Mononuclear cell (primary cell): ENCODE measurements around the gene PHB1. TPM values are rescaled to one million over a fixed set of nuclear protein-coding genes. Genes with fewer than 3 reads are reported as not detected.

Experiments
- H3K27me3 ChIP-seq: 2 replicates; pipeline ENCODE4 v1.6.0; 2011; ENCODE audit warnings: low read length, control low read depth; ENCODE audit not compliant: insufficient read depth
- H3K4me1 ChIP-seq: 2 replicates; pipeline ENCODE4 v1.5.1; 2011; ENCODE audit warnings: mild to moderate bottlenecking, low read length, control low read depth; ENCODE audit not compliant: insufficient read depth
- H3K4me3 ChIP-seq: 2 replicates; pipeline ENCODE4 v1.5.1; 2011; ENCODE audit warnings: mild to moderate bottlenecking, low read length, moderate library complexity
- H3K9me3 ChIP-seq: 2 replicates; pipeline ENCODE4 v1.5.1; 2011; ENCODE audit warnings: low read depth, mild to moderate bottlenecking, control low read depth, low read length
- total RNA-seq: library from RNA; depleted of rRNA; stranded (reverse); fragments of >200 nt; gene quantifications from one replicate; pipeline ENCODE4 v1.2.3, GENCODE V29; 2012

PHB1 gene
- total RNA-seq, 1 donor, result 28.7 TPM

GRCh38 chr17:49445591-49445990 is 30.9 kb upstream of the PHB1 start:
- no peaks in the 10 kb centered on the region for H3K27me3 ChIP-seq
- H3K4me1 ChIP-seq, result peaks cover 5% of the 10 kb centered on the region
- H3K9me3 ChIP-seq, result no peaks in the 10 kb centered on the region
- no peak overlapping the region for H3K4me3 ChIP-seq

- Histone ChIP-seq H3K27me3 (peaks cover 3% of the 10 kb centered on the region), H3K4me3 (no peak overlapping the region)
These were observed 29.7 kb upstream of the PHB1 start for GRCh38 chr17:49444384-49444783.

GRCh38 chr17:49443862-49444261 is 29.2 kb upstream of the PHB1 start:
- no peak overlapping the region for H3K4me3 ChIP-seq
- H3K27me3 ChIP-seq, result peaks cover 6% of the 10 kb centered on the region
- no peaks in the 10 kb centered on the region for H3K9me3 ChIP-seq
- H3K4me1 ChIP-seq, result peaks cover 8% of the 10 kb centered on the region

More at GRCh38 chr17:49444384-49444783, 29.7 kb upstream of the PHB1 start:
- Histone ChIP-seq H3K4me1 (peaks cover 2% of the 10 kb centered on the region), H3K9me3 (no peaks in the 10 kb centered on the region)

GRCh38 chr17:49442041-49442440 is 27.4 kb upstream of the PHB1 start:
- Histone ChIP-seq H3K4me3 (no peak overlapping the region), H3K9me3 (no peaks in the 10 kb centered on the region), H3K4me1 (peaks cover 8% of the 10 kb centered on the region), H3K27me3 (peaks cover 6% of the 10 kb centered on the region)

GRCh38 chr17:49441578-49441977 is 26.9 kb upstream of the PHB1 start:
- peaks cover 6% of the 10 kb centered on the region for H3K27me3 ChIP-seq
- H3K4me3 ChIP-seq, result no peak overlapping the region
- peaks cover 8% of the 10 kb centered on the region for H3K4me1 ChIP-seq
- no peaks in the 10 kb centered on the region for H3K9me3 ChIP-seq

- H3K4me3 ChIP-seq, result no peak overlapping the region
- peaks cover 6% of the 10 kb centered on the region for H3K27me3 ChIP-seq
- no peaks in the 10 kb centered on the region for H3K9me3 ChIP-seq
- peaks cover 8% of the 10 kb centered on the region for H3K4me1 ChIP-seq
These were observed 25.9 kb upstream of the PHB1 start for GRCh38 chr17:49440581-49440980.

- Histone ChIP-seq H3K27me3 (peaks cover 6% of the 10 kb centered on the region), H3K4me1 (peaks cover 8% of the 10 kb centered on the region), H3K9me3 (no peaks in the 10 kb centered on the region), H3K4me3 (no peak overlapping the region)
These were observed 25.2 kb upstream of the PHB1 start for GRCh38 chr17:49439673-49440571.

- peaks cover 8% of the 10 kb centered on the region for H3K4me1 ChIP-seq
- no peak overlapping the region for H3K4me3 ChIP-seq
- H3K9me3 ChIP-seq, result no peaks in the 10 kb centered on the region
- H3K27me3 ChIP-seq, result peaks cover 6% of the 10 kb centered on the region
These were observed 24.6 kb upstream of the PHB1 start for GRCh38 chr17:49439305-49439672.

GRCh38 chr17:49438436-49439278 is 24.0 kb upstream of the PHB1 start:
- H3K9me3 ChIP-seq, result no peaks in the 10 kb centered on the region
- H3K27me3 ChIP-seq, result peaks cover 6% of the 10 kb centered on the region
- no peak overlapping the region for H3K4me3 ChIP-seq
- H3K4me1 ChIP-seq, result peaks cover 8% of the 10 kb centered on the region

- Histone ChIP-seq H3K27me3 (peaks cover 6% of the 10 kb centered on the region), H3K4me3 (no peak overlapping the region), H3K4me1 (peaks cover 8% of the 10 kb centered on the region), H3K9me3 (no peaks in the 10 kb centered on the region)
These were observed 23.2 kb upstream of the PHB1 start for GRCh38 chr17:49437696-49438435.

- Histone ChIP-seq H3K9me3 (no peaks in the 10 kb centered on the region), H3K4me3 (no peak overlapping the region), H3K4me1 (peaks cover 8% of the 10 kb centered on the region), H3K27me3 (peaks cover 6% of the 10 kb centered on the region)
These were observed 21.5 kb upstream of the PHB1 start for GRCh38 chr17:49436174-49436573.

GRCh38 chr17:49435671-49436029 is 21.0 kb upstream of the PHB1 start:
- Histone ChIP-seq H3K27me3 (peaks cover 6% of the 10 kb centered on the region), H3K4me1 (peaks cover 8% of the 10 kb centered on the region), H3K4me3 (no peak overlapping the region), H3K9me3 (no peaks in the 10 kb centered on the region)

- no peaks in the 10 kb centered on the region for H3K9me3 ChIP-seq
- H3K4me1 ChIP-seq, result peaks cover 8% of the 10 kb centered on the region
- no peak overlapping the region for H3K4me3 ChIP-seq
- H3K27me3 ChIP-seq, result peaks cover 6% of the 10 kb centered on the region
These were observed 20.4 kb upstream of the PHB1 start for GRCh38 chr17:49434821-49435670.

- no peak overlapping the region for H3K4me3 ChIP-seq
- no peaks in the 10 kb centered on the region for H3K27me3 ChIP-seq
These were observed 18.5 kb upstream of the PHB1 start for GRCh38 chr17:49433000-49433694.

More at GRCh38 chr17:49433000-49433694, 18.5 kb upstream of the PHB1 start:
- Histone ChIP-seq H3K4me1 (no peaks in the 10 kb centered on the region), H3K9me3 (no peaks in the 10 kb centered on the region)
